Smooth muscle cell (in vitro differentiated cells): ENCODE measurements around the gene TET3. TPM values are rescaled to one million over a fixed set of nuclear protein-coding genes. Genes with fewer than 3 reads are reported as not detected.
A peak's percentile ranks its signal among the peaks of the same experiment; 100 is the strongest.

Experiments used
- DNase-seq: peaks from one replicate; lab custom pipeline; 2025; ENCODE audit not compliant: unreplicated experiment; lab: John Stamatoyannopoulos, UW
- H2AFZ ChIP-seq: fragments of 200-600 bp; sonication (generic); 2 replicates; pipeline ENCODE4 v1.6.0; 2016; ENCODE audit warnings: antibody characterized with exemption, low read depth, mild to moderate bottlenecking
- H3F3A ChIP-seq: fragments of 200-600 bp; sonication (generic); 2 replicates; pipeline ENCODE4 v1.6.0; 2017; ENCODE audit warnings: antibody characterized with exemption, low read depth
- H3K27ac ChIP-seq: fragments of 200-600 bp; sonication (generic); 2 replicates; pipeline ENCODE4 v1.5.1; 2016; ENCODE audit warnings: low read depth, mild to moderate bottlenecking
- H3K27me3 ChIP-seq: fragments of 200-600 bp; sonication (generic); 2 replicates; pipeline ENCODE4 v1.6.1; 2016; ENCODE audit warnings: low read depth, mild to moderate bottlenecking
- H3K36me3 ChIP-seq: fragments of 200-600 bp; sonication (generic); 2 replicates; pipeline ENCODE4 v1.5.1; 2016; ENCODE audit warnings: low read depth
- H3K4me1 ChIP-seq: fragments of 200-600 bp; sonication (generic); 2 replicates; pipeline ENCODE4 v1.5.1; 2016; ENCODE audit warnings: low read depth
- H3K4me2 ChIP-seq: fragments of 200-600 bp; sonication (generic); 2 replicates; pipeline ENCODE4 v1.6.0; 2016; ENCODE audit warnings: mild to moderate bottlenecking
- H3K4me3 ChIP-seq: fragments of 200-600 bp; sonication (generic); 2 replicates; pipeline ENCODE4 v1.5.1; 2016; ENCODE audit warnings: mild to moderate bottlenecking
- H3K79me2 ChIP-seq: fragments of 200-600 bp; sonication (generic); 2 replicates; pipeline ENCODE4 v1.6.0; 2016; ENCODE audit warnings: low read depth, mild to moderate bottlenecking
- H3K9ac ChIP-seq: fragments of 200-600 bp; sonication (generic); 2 replicates; pipeline ENCODE4 v1.6.0; 2016; ENCODE audit warnings: low read depth
- H3K9me3 ChIP-seq: fragments of 200-600 bp; sonication (generic); replicated peaks from 2 replicates; pipeline ENCODE4 v1.5.1; 2016; ENCODE audit warnings: low read depth
- H4K20me1 ChIP-seq: fragments of 200-600 bp; sonication (generic); 2 replicates; pipeline ENCODE4 v1.6.0; 2016; ENCODE audit warnings: low read depth
- CTCF ChIP-seq: fragments of 200-600 bp; sonication (generic); IDR thresholded peaks from 2 replicates; pipeline ENCODE4 v1.5.1; 2017; ENCODE audit warnings: borderline replicate concordance, mild to moderate bottlenecking, antibody characterized with exemption; ENCODE audit not compliant: insufficient read depth, poor library complexity, severe bottlenecking
- WGBS: methylation state at CpG from one replicate; pipeline ENCODE4 v1.1.7; 2016; ENCODE audit warnings: low lambda C conversion rate; 5-methylcytosine and 5-hydroxymethylcytosine counted together
- polyA plus RNA-seq: library from polyadenylated mRNA; unstranded; fragments of >200 nt; fragmentation: Nextera tagmentation; extraction: Ambion mirVana; gene quantifications from 2 replicates; pipeline ENCODE4 v1.2.1, GENCODE V29; 2016
- total RNA-seq: library from RNA; depleted of rRNA; stranded (reverse); fragments of >200 nt; gene quantifications from 2 replicates; pipeline ENCODE4 v1.2.3, GENCODE V29; 2014

The TET3 gene
- total and polyA plus RNA-seq, 2 experiments from 2014 or later = 3.2 to 12.7 TPM

DNA sequence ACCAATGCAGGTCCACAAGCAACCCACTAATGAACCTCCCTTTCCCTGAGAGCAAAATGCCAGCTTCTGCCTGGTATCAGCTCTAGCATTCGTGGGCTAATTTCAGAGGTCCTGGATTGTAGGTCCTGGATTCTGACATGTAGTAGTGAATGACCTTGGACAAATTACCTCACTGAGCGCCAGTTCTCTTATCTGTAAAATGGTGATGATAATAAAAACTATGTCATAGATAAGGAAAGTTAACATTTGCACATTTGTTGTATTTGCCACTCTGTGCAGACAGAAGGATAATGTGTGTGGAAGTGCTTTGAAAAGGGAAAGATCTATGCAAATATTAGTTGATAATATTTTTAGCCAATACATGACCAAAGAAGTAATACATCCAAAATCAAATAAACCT lies 4.1 kb upstream of the TET3 start:
- Histone ChIP-seq H3K4me2 (peak overlapping the region; percentile 82), H3F3A (peaks cover 8% of the 10 kb centered on the region), H2AFZ (no peak overlapping the region), H3K27ac (no peak overlapping the region), H3K4me1 (peaks cover 27% of the 10 kb centered on the region), H3K27me3 (no peaks in the 10 kb centered on the region), H4K20me1 (no peaks in the 10 kb centered on the region), H3K9me3 (no peaks in the 10 kb centered on the region), H3K9ac (no peak overlapping the region), H3K79me2 (no peaks in the 10 kb centered on the region), H3K4me3 (peak overlapping the region; percentile 41), H3K36me3 (no peaks in the 10 kb centered on the region)
- no peak for TF ChIP-seq CTCF
- no peak for DNase-seq
- WGBS = 78% methylated on average over 2 of the region's 2 CpGs

DNA sequence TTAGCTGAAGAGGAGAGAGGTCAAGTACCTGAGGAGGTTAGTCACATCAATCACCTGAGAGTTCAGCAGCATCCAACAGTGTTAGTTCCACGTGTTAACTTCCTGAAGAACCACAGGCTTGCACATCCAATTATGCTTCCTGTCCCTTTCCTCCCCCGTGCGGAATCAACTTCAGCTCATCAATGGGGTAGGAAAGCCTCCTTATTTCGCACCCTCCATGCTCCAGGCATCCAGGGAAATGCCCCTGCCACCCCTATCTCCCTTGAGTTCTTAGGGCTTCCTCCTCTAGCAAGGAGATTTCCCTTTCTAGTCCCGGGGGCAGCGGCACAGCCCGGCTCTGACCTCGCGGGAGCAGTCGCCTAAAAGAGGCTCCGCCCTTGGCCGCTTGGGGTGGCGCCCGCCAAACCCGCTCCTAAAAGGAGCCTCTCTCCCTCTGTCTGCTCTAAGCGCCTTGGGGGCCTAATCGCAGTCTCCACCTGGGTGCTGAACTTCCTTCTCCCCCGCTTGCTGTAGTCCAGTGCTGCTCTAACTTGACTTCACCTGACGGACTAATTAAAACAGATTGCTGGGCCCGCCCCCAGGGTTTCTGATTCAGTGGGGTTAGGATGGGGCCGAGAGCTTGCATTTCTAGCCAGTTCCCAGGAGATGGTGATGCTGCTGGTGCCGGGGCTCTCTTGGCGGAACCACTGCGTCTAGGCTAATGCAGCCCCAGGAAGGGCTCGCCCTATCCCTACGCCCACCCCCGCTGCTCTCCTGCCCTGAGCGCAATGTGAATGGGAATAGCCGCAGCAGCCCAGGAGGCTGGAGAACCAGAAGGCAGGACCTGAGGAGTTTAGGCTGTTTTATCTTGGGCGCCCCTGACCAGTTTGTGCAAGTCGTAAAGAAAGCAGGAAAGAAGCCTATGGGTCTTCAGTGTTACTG lies 3.4 kb upstream of the TET3 start:
- H3K4me1 ChIP-seq = peaks cover 32% of the 10 kb centered on the region
- H4K20me1 ChIP-seq = no peaks in the 10 kb centered on the region
- 4% methylated on average over 31 of the region's 31 CpGs for WGBS
- no peak overlapping the region for H3K9ac ChIP-seq
- DNase-seq = no peak
- H3K9me3 ChIP-seq = no peaks in the 10 kb centered on the region
- H3K79me2 ChIP-seq = no peaks in the 10 kb centered on the region
- no peaks in the 10 kb centered on the region for H3K27me3 ChIP-seq
- TF ChIP-seq CTCF = no peak
- peak overlapping the region; percentile 8 for H2AFZ ChIP-seq
- no peak overlapping the region for H3K27ac ChIP-seq
- H3K36me3 ChIP-seq = no peaks in the 10 kb centered on the region
- peak overlapping the region; percentile 82 for H3K4me2 ChIP-seq
- peak overlapping the region; percentile 41 for H3K4me3 ChIP-seq
- H3F3A ChIP-seq = peaks cover 8% of the 10 kb centered on the region

DNA sequence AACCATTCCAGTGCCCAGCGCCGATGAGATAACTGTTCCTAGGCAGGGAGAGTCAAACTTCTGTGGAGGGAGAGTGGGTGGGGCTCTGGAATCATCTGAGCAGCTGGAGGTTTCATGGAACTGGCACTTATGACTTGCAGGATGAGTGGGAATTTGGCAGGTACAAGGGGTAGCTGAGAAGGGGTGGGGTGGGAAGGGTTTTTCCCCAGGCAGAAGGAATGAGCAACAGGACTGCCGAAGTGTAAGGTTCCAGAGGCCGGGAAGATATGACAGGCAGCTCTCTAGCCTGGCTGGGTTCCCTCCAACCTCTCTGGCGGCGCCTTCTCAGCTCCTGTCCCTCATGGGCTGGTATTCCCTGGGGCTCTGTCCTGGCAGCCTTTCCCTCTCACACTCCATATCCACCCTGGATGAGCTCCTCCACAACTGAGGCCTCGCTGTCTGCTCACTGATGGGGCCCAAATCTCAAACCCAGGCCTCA lies 2.5 kb upstream of the TET3 start:
- no peaks in the 10 kb centered on the region for H3K36me3 ChIP-seq
- H4K20me1 ChIP-seq = no peaks in the 10 kb centered on the region
- no peak overlapping the region for H3K9ac ChIP-seq
- DNase-seq = no peak
- peaks cover 8% of the 10 kb centered on the region for H3F3A ChIP-seq
- TF ChIP-seq CTCF = no peak
- peak overlapping the region; percentile 41 for H3K4me3 ChIP-seq
- no peak overlapping the region for H2AFZ ChIP-seq
- no peak overlapping the region for H3K27ac ChIP-seq
- no peaks in the 10 kb centered on the region for H3K9me3 ChIP-seq
- H3K27me3 ChIP-seq = no peaks in the 10 kb centered on the region
- peaks cover 38% of the 10 kb centered on the region for H3K4me1 ChIP-seq
- H3K4me2 ChIP-seq = peak overlapping the region; percentile 82
- 63% methylated on average over 7 of the region's 7 CpGs for WGBS
- peaks cover 5% of the 10 kb centered on the region for H3K79me2 ChIP-seq
